ENCODE measurements around the gene SLC1A7.

The SLC1A7 gene

GRCh38 chr1:53180951-53181350 is 38.5 kb upstream of the SLC1A7 start:
- no CpG with 5 or more reads among the region's 5 CpGs for WGBS (ENCODE audit: insufficient coverage, insufficient read length)
- no peaks in the 10 kb centered on the region for H3K36me3 ChIP-seq (ENCODE audit: control insufficient read depth, insufficient read depth, low read length)
- H3K4me1 ChIP-seq (ENCODE audit: control insufficient read depth, insufficient read depth, low read length) = no peaks in the 10 kb centered on the region
- H3K9me3 ChIP-seq (ENCODE audit: control insufficient read depth, insufficient read depth, low read length) = no peaks in the 10 kb centered on the region
- no peak for DNase-seq (ENCODE audit: low read depth, low spot score)
- H3K4me3 ChIP-seq (ENCODE audit: low read length) = no peak overlapping the region
- no peak overlapping the region for H3K27ac ChIP-seq (ENCODE audit: low read length)
- no peaks in the 10 kb centered on the region for H3K27me3 ChIP-seq (ENCODE audit: control insufficient read depth, insufficient read depth, low read length)

GRCh38 chr1:53180226-53180625 is 37.8 kb upstream of the SLC1A7 start:
- Histone ChIP-seq H3K4me3 (ENCODE audit: low read length) (no peak overlapping the region), H3K27ac (ENCODE audit: low read length) (no peak overlapping the region), H3K9me3 (ENCODE audit: control insufficient read depth, insufficient read depth, low read length) (no peaks in the 10 kb centered on the region), H3K27me3 (ENCODE audit: control insufficient read depth, insufficient read depth, low read length) (no peaks in the 10 kb centered on the region), H3K4me1 (ENCODE audit: control insufficient read depth, insufficient read depth, low read length) (no peaks in the 10 kb centered on the region), H3K36me3 (ENCODE audit: control insufficient read depth, insufficient read depth, low read length) (no peaks in the 10 kb centered on the region)
- DNase-seq (ENCODE audit: low read depth, low spot score) = no peak
- no CpG with 5 or more reads among the region's 2 CpGs for WGBS (ENCODE audit: insufficient coverage, insufficient read length)

DNA sequence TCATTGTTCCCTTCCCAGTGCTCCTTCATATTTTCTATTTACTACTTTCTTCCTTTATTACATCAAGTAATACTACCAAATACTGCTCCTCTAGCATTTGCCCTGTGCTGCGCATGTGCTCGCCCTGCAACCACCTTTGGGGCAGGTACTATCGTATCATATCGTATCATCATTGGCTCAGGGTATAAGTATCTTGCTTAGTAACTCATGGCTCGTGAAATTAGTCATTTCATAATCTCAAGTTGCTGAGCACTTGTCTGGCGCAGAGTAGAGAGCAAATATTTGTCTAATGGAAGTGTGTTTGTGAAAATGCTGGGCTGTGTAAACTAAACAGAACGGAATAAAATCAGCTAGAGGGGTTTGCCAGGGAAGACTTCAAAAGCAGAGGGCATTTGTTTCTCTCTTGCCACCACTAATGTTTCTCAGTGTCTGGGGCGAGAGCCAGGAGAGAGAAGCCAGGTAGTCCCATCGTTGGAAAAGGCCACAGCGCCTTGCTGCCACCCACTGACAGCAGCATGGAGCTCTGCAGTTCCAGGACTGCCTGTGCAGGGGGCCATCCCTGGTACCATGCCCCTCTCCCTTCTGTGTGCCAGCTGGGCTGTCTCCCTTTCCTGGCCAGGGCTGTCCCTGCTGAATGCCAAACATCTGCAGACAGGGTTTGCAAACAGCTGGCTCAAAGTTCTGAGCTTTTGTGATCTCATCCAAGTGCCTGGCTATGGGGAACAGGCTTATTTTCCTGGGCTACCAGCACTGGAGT is 34.2 kb upstream of the SLC1A7 start:
- Histone ChIP-seq H3K4me3 (ENCODE audit: low read length) (no peak overlapping the region), H3K9me3 (ENCODE audit: control insufficient read depth, insufficient read depth, low read length) (no peaks in the 10 kb centered on the region), H3K27ac (ENCODE audit: low read length) (no peak overlapping the region), H3K4me1 (ENCODE audit: control insufficient read depth, insufficient read depth, low read length) (no peaks in the 10 kb centered on the region), H3K36me3 (ENCODE audit: control insufficient read depth, insufficient read depth, low read length) (no peaks in the 10 kb centered on the region), H3K27me3 (ENCODE audit: control insufficient read depth, insufficient read depth, low read length) (no peaks in the 10 kb centered on the region)
- no CpG with 5 or more reads among the region's 10 CpGs for WGBS (ENCODE audit: insufficient coverage, insufficient read length)
- DNase-seq (ENCODE audit: low read depth, low spot score) = no peak

- no peaks in the 10 kb centered on the region for H3K4me1 ChIP-seq (ENCODE audit: control insufficient read depth, insufficient read depth, low read length)
- H3K27me3 ChIP-seq (ENCODE audit: control insufficient read depth, insufficient read depth, low read length) = no peaks in the 10 kb centered on the region
- no peaks in the 10 kb centered on the region for H3K36me3 ChIP-seq (ENCODE audit: control insufficient read depth, insufficient read depth, low read length)
- no peak for DNase-seq (ENCODE audit: low read depth, low spot score)
- H3K4me3 ChIP-seq (ENCODE audit: low read length) = no peak overlapping the region
- H3K27ac ChIP-seq (ENCODE audit: low read length) = no peak overlapping the region
- H3K9me3 ChIP-seq (ENCODE audit: control insufficient read depth, insufficient read depth, low read length) = no peaks in the 10 kb centered on the region
- WGBS (ENCODE audit: insufficient coverage, insufficient read length) = no CpG with 5 or more reads among the region's 10 CpGs
These were observed 32.8 kb upstream of the SLC1A7 start for GRCh38 chr1:53174971-53175913.

GRCh38 chr1:53172426-53173128 is 30.1 kb upstream of the SLC1A7 start:
- WGBS (ENCODE audit: insufficient coverage, insufficient read length) = no CpG with 5 or more reads among the region's 6 CpGs
- Histone ChIP-seq H3K27ac (ENCODE audit: low read length) (no peak overlapping the region), H3K27me3 (ENCODE audit: control insufficient read depth, insufficient read depth, low read length) (no peaks in the 10 kb centered on the region), H3K4me1 (ENCODE audit: control insufficient read depth, insufficient read depth, low read length) (no peaks in the 10 kb centered on the region), H3K9me3 (ENCODE audit: control insufficient read depth, insufficient read depth, low read length) (no peaks in the 10 kb centered on the region), H3K4me3 (ENCODE audit: low read length) (no peak overlapping the region), H3K36me3 (ENCODE audit: control insufficient read depth, insufficient read depth, low read length) (no peaks in the 10 kb centered on the region)
- DNase-seq (ENCODE audit: low read depth, low spot score) = no peak

DNA sequence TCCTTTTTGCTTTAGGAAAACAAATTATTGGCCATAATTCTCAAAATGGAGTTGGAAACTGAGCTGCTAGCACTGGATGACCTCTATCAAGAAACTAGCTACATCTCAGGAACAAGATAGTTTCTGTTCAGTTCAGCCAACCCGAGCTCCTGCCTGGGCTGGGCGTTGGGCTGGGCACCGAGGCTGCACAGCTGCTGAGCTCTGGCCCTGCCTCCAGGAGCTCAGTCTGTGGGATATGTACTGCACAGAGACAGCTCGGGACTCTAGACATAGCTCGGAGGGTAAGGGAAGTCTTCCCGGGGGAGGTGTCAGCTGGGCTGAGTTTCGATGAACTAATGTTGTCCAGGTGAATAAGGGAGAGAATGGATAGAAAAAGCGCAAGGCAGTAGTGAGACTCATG is 24.5 kb upstream of the SLC1A7 start:
- H3K27ac ChIP-seq (ENCODE audit: low read length) = no peak overlapping the region
- no peak overlapping the region for H3K4me3 ChIP-seq (ENCODE audit: low read length)
- no CpG with 5 or more reads among the region's 8 CpGs for WGBS (ENCODE audit: insufficient coverage, insufficient read length)
- no peaks in the 10 kb centered on the region for H3K36me3 ChIP-seq (ENCODE audit: control insufficient read depth, insufficient read depth, low read length)
- no peaks in the 10 kb centered on the region for H3K4me1 ChIP-seq (ENCODE audit: control insufficient read depth, insufficient read depth, low read length)
- DNase-seq (ENCODE audit: low read depth, low spot score) = no peak
- H3K27me3 ChIP-seq (ENCODE audit: control insufficient read depth, insufficient read depth, low read length) = no peaks in the 10 kb centered on the region
- no peaks in the 10 kb centered on the region for H3K9me3 ChIP-seq (ENCODE audit: control insufficient read depth, insufficient read depth, low read length)

DNA sequence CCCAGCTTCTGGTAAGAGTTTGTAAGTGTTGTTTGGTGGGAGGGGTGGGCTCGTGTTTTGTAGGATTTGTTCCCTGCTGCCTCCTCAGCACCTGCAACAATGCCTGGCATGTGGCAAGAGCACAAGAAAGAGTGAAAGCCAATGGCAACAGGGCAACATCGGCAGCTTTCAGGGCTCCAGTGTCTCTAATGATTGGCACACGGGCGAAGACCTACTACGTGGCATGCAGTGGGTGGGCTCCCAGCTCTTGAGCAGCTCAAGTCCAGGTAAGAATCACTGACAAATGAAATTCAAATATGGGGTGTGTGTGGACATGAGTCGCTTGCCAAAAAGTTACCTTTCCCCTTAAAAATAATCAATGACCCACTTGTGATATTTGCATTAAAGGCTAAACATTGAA is 23.9 kb upstream of the SLC1A7 start:
- DNase-seq (ENCODE audit: low read depth, low spot score) = no peak
- H3K36me3 ChIP-seq (ENCODE audit: control insufficient read depth, insufficient read depth, low read length) = no peaks in the 10 kb centered on the region
- WGBS (ENCODE audit: insufficient coverage, insufficient read length) = no CpG with 5 or more reads among the region's 6 CpGs
- no peaks in the 10 kb centered on the region for H3K4me1 ChIP-seq (ENCODE audit: control insufficient read depth, insufficient read depth, low read length)
- no peak overlapping the region for H3K4me3 ChIP-seq (ENCODE audit: low read length)
- no peaks in the 10 kb centered on the region for H3K9me3 ChIP-seq (ENCODE audit: control insufficient read depth, insufficient read depth, low read length)
- no peak overlapping the region for H3K27ac ChIP-seq (ENCODE audit: low read length)
- H3K27me3 ChIP-seq (ENCODE audit: control insufficient read depth, insufficient read depth, low read length) = no peaks in the 10 kb centered on the region

DNA sequence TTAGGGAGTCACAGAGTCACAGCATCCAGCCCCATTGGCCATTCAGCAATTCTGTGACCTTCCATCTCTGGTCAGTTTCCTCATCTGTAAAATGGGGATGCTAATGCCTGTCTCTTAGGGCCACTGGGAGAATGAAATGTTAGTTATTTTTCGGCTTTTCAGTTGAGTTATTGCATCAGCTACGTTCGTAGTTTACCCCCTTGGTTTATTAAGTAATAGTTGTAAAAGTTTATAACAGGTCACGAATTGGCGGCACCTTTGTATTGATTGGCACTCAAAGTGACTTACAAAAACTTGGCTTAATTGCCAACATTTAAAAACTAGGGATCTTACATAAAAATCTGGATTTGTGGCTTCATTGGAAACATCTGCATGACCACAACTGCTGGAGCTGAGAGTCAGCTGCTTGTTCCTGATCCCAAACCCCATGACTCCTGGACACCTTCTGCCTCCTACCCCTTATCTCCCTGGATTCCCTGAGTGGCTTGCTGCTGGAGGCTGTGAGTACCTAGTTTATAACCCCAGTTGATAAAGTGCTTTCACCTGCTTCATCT is 23.0 kb upstream of the SLC1A7 start:
- H3K36me3 ChIP-seq (ENCODE audit: control insufficient read depth, insufficient read depth, low read length) = no peaks in the 10 kb centered on the region
- H3K4me3 ChIP-seq (ENCODE audit: low read length) = no peak overlapping the region
- H3K27ac ChIP-seq (ENCODE audit: low read length) = no peak overlapping the region
- no peak for DNase-seq (ENCODE audit: low read depth, low spot score)
- WGBS (ENCODE audit: insufficient coverage, insufficient read length) = no CpG with 5 or more reads among the region's 5 CpGs
- H3K9me3 ChIP-seq (ENCODE audit: control insufficient read depth, insufficient read depth, low read length) = no peaks in the 10 kb centered on the region
- H3K4me1 ChIP-seq (ENCODE audit: control insufficient read depth, insufficient read depth, low read length) = no peaks in the 10 kb centered on the region
- H3K27me3 ChIP-seq (ENCODE audit: control insufficient read depth, insufficient read depth, low read length) = no peaks in the 10 kb centered on the region

- no peak for DNase-seq (ENCODE audit: low read depth, low spot score)
- H3K4me1 ChIP-seq (ENCODE audit: control insufficient read depth, insufficient read depth, low read length) = no peaks in the 10 kb centered on the region
- no peaks in the 10 kb centered on the region for H3K27me3 ChIP-seq (ENCODE audit: control insufficient read depth, insufficient read depth, low read length)
- H3K4me3 ChIP-seq (ENCODE audit: low read length) = no peak overlapping the region
- no CpG with 5 or more reads among the region's 10 CpGs for WGBS (ENCODE audit: insufficient coverage, insufficient read length)
- no peaks in the 10 kb centered on the region for H3K36me3 ChIP-seq (ENCODE audit: control insufficient read depth, insufficient read depth, low read length)
- H3K27ac ChIP-seq (ENCODE audit: low read length) = no peak overlapping the region
- H3K9me3 ChIP-seq (ENCODE audit: control insufficient read depth, insufficient read depth, low read length) = no peaks in the 10 kb centered on the region
These were observed 20.9 kb upstream of the SLC1A7 start for GRCh38 chr1:53163291-53163768.

- Histone ChIP-seq H3K4me3 (ENCODE audit: low read length) (no peak overlapping the region), H3K36me3 (ENCODE audit: control insufficient read depth, insufficient read depth, low read length) (no peaks in the 10 kb centered on the region), H3K4me1 (ENCODE audit: control insufficient read depth, insufficient read depth, low read length) (no peaks in the 10 kb centered on the region), H3K9me3 (ENCODE audit: control insufficient read depth, insufficient read depth, low read length) (no peaks in the 10 kb centered on the region), H3K27ac (ENCODE audit: low read length) (no peak overlapping the region), H3K27me3 (ENCODE audit: control insufficient read depth, insufficient read depth, low read length) (no peaks in the 10 kb centered on the region)
- DNase-seq (ENCODE audit: low read depth, low spot score) = no peak
- no CpG with 5 or more reads among the region's 5 CpGs for WGBS (ENCODE audit: insufficient coverage, insufficient read length)
These were observed 20.2 kb upstream of the SLC1A7 start for GRCh38 chr1:53162621-53163020.

Measured in iPS DF 6.9 (cell line).